HG03520 (cell line): ENCODE measurements around the gene OR14A16.

Experiments used
- ATAC-seq: cut with Tn5 transposase; IDR thresholded peaks from one replicate; pipeline ENCODE4 v1.9.1; 2021; ENCODE audit warnings: mild to moderate bottlenecking, moderate library complexity; ENCODE audit not compliant: unreplicated experiment

OR14A16 gene

DNA sequence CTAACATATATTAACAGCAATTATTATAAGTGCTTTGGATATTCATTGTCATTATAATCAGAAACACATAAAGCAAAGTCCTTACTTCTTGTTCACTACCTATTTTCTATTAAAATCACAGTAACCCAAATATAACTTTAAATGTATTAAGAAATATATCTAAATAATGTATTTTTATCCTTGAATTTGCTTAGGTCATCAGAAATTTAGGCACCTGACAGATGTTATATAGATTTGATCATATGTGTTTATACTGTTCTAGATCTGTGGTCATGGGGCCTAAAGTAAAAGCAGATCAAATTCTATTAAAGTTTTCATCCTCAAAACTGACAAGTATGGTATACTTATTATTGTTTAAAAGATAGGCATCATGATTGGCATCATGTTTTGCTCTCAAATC, 54.3 kb downstream of the OR14A16 start:
- no peak for ATAC-seq
